Mononuclear cell (primary cell): ENCODE data around the gene TMEFF2. TPM values are rescaled to one million over a fixed set of nuclear protein-coding genes. Genes with fewer than 3 reads are reported as not detected.
"Not testable (repeated sequence)": the region's sequence is repeated elsewhere in the genome, so short reads cannot be mapped to it uniquely, and the experiment has no call there.

Source experiments
- H3K27me3 ChIP-seq: 2 replicates; pipeline ENCODE4 v1.6.0; 2011; ENCODE audit warnings: low read length, control low read depth; ENCODE audit not compliant: insufficient read depth
- H3K4me1 ChIP-seq: 2 replicates; pipeline ENCODE4 v1.5.1; 2011; ENCODE audit warnings: mild to moderate bottlenecking, low read length, control low read depth; ENCODE audit not compliant: insufficient read depth
- H3K4me3 ChIP-seq: 2 replicates; pipeline ENCODE4 v1.5.1; 2011; ENCODE audit warnings: mild to moderate bottlenecking, low read length, moderate library complexity
- H3K9me3 ChIP-seq: 2 replicates; pipeline ENCODE4 v1.5.1; 2011; ENCODE audit warnings: low read depth, mild to moderate bottlenecking, control low read depth, low read length
- total RNA-seq: library from RNA; depleted of rRNA; stranded (reverse); fragments of >200 nt; gene quantifications from one replicate; pipeline ENCODE4 v1.2.3, GENCODE V29; 2012

Gene TMEFF2
- total RNA-seq, 1 donor, result not detected

DNA sequence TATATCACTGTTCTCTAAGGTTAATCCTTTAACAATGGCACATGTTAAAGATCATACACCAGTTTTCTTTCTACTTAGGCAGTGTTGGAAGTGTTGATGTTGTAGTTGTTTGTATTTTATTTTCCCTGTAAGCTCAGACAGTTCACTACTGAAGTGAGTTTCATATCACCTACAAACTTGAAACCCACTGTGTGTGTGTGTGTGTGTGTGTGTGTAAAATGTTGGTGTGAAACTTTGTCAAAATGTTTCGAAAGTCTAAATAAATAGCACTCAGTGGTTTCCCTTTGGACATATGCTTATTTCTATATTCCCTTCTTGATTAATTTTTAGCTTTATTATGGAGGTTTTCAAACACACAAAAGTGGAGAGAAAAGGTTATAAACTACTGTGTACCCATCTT is 268.1 kb downstream of the TMEFF2 start:
- Histone ChIP-seq H3K4me1 (no peaks in the 10 kb centered on the region), H3K27me3 (no peaks in the 10 kb centered on the region), H3K4me3 (no peak overlapping the region)

DNA sequence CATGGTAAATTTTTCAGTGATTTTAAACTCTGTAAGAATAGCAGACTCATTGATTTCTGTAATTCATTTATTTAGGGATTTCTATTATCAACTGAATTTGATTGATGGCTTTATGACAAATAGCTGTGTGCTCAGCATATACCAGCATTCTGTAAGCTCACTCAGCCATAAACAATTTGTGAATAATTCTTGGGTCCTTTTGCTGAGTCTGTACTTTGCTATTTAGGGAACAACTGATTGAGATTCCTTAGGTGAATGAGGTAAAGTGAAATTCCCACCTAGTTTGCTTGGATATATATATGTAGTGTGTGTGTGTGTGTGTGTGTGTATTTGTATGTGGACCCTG is 271.1 kb downstream of the TMEFF2 start:
- Histone ChIP-seq H3K27me3 (no peaks in the 10 kb centered on the region), H3K4me3 (no peak overlapping the region), H3K9me3 (no peaks in the 10 kb centered on the region), H3K4me1 (no peaks in the 10 kb centered on the region)

More for the DNA sequence above, 268.1 kb downstream of the TMEFF2 start:
- H3K9me3 ChIP-seq, result no peaks in the 10 kb centered on the region

DNA sequence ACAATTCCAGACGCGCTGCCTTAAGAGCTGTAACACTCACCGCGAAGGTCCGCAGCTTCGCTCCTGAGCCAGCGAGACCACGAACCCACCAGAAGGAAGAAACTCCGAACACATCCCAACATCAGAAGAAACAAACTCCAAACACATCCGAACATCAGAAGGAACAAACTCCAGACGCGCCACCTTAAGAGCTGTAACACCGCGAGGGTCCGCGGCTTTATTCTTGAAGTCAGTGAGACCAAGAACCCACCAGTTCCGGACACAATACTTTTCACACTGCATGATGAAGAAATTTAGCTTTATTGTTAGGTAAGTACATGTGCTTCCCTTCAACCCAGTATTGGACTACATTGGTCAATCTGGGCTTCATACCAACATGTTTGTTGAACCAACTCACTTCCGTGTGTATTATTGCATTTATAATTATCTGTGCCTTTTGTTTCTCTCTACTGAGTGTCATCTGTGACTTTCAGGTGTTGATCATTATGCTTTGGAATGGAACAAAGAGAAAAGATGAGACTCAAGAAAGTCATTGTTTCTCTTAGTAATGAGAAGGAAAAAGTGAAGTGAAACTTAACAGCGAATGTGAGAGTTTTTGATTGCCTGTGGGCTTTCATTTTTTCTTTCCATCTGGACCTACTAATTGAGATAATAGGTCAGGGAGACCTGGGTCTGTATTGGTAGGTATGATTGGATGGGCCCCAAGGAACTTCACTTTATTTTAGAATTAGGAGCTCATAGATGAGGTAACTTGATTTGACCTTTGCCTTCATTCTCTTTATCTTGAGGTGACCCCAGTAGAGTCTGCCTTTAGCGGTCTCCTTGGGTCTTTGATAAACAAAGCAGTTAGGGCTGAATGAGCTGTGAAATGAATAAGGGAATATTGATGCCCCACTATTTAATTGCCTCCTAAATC is 271.7 kb downstream of the TMEFF2 start:
- H3K4me3 ChIP-seq, result no peak overlapping the region
- no peaks in the 10 kb centered on the region for H3K9me3 ChIP-seq
- no peaks in the 10 kb centered on the region for H3K27me3 ChIP-seq
- H3K4me1 ChIP-seq, result no peaks in the 10 kb centered on the region

DNA sequence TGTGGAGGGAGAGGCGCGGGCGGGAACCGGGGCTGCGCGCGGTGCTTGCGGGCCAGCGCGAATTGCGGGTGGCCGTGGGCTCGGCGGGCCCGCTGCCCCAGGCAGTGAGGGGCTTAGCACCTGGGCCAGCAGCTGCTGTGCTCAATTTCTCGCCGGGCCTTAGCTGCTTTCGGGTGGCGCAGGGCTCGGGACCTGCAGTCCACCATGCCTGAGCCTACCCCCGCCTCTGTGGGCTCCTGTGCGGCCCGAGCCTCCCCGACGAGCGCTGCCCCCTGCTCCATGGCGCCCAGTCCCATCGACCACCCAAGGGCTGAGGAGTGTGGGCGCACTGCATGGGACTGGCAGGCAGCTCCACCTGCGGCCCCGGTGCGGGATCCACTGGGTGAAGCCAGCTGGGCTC is 273.1 kb downstream of the TMEFF2 start:
- not testable (repeated sequence) for H3K27me3 ChIP-seq, H3K4me1 ChIP-seq, H3K9me3 ChIP-seq, H3K4me3 ChIP-seq

DNA sequence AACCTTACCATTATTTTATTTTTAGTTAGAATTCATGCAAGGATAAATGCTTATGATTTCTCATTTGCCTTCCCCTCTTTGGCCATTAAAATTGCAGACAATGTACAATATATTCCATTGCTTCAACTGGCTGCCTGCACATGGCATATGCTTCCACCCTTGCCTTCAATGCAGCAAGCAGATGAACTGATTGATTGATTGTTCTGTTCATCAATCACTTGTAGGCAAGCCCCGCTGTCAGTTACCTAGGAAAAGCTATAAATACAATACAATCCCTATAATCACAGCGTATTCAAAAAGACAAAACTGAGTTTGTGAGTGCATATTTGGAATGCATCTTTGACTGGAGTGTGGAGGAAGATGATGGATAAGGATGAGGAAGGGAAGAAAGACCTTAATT is 274.2 kb downstream of the TMEFF2 start:
- H3K4me3 ChIP-seq, result no peak overlapping the region
- no peaks in the 10 kb centered on the region for H3K4me1 ChIP-seq
- no peaks in the 10 kb centered on the region for H3K27me3 ChIP-seq
- H3K9me3 ChIP-seq, result no peaks in the 10 kb centered on the region

DNA sequence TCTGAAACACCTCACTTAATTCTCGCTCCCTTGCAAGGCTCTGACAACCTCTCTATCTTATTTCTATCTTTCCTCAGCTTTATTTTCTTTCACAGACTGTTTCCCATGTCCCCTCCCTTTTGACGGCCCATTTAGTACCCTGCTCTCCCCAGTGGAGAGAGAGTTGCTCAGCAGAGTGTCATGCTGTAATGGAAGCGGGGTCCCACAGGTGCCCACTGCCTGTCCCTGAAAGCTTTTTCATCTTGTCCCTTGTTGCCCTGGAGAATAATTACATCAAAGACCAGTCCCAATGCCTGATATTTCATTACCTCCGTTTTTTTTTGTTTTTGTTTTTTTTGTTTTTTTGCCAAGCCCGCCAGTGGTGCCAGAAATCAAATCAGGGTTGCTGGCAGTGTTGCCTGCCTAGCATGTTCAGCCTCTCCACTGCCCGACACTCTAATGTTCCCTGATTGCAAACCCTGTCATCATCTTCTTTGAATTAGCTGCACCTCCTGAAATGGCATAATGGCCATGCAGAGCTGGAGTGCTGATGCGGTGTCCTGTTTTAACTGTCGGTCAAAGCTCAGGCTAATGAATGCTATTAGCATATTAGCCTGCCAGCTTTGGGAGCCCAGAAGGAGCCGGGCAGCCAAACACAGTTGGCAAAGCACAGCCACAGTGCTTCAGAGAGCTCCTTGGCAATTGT is 276.6 kb downstream of the TMEFF2 start:
- no peaks in the 10 kb centered on the region for H3K27me3 ChIP-seq

DNA sequence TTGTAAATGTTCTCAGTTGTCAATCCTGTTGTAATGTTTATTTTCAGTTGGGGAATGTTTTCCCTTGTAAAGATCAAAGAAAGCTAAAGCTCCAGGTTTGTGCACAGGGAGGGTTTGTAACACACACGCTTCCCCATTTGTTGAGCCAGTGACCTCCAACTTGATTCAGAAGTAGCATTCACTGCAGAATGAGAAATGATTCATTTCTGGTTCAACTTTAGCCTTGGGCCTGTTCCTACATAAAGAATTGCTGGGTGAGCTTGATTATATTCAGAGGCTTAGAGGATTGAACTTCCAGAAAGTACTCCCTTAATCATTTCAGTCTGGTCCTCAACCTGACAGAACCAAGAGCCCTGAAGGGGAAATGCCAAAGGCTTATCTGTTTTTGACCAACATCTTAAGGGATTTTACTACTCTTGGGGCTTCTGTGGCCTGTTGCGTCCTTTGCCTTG is 277.3 kb downstream of the TMEFF2 start:
- Histone ChIP-seq H3K4me3 (no peak overlapping the region), H3K4me1 (no peaks in the 10 kb centered on the region), H3K9me3 (no peaks in the 10 kb centered on the region), H3K27me3 (no peaks in the 10 kb centered on the region)

More for the DNA sequence above, 276.6 kb downstream of the TMEFF2 start:
- Histone ChIP-seq H3K9me3 (no peaks in the 10 kb centered on the region), H3K4me3 (no peak overlapping the region), H3K4me1 (no peaks in the 10 kb centered on the region)

DNA sequence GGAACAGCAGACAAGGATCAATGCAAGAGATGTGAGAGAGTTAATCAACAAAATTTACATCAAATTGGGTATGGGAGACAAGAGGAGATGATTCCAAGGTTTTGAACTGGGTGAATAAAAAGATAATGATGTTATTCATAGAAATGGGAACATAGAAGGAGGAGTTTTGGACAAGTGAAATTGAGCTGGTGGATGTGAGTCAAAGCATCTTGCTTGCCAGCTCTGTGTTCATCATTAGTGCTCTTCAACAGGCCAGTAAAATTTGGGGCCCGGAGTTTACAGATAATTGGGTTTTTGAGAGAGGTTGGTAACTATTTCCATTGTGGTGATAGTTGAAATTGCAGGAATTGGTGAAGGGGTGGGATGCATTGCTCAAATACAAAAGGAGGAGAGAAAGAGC is 277.9 kb downstream of the TMEFF2 start:
- no peaks in the 10 kb centered on the region for H3K9me3 ChIP-seq
- H3K27me3 ChIP-seq, result no peaks in the 10 kb centered on the region
- H3K4me3 ChIP-seq, result no peak overlapping the region
- H3K4me1 ChIP-seq, result no peaks in the 10 kb centered on the region

DNA sequence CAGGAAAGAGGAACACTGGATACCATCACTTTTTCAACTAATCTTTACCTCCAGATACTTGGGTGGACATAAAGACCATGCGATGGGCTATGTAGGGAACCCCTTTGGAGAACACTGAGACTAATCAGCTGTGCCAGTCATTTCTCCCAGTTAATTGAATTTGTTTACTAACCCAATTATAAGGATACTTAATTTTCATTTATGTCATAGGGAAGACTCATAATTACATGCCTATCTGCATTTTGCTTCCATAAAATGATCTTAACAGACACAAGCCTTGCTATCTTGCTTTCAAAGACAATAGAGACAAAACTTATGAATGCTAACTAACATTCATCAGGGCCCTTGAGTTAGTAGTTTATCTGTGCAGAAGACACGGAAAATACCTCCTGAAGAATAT is 279.0 kb downstream of the TMEFF2 start:
- no peaks in the 10 kb centered on the region for H3K4me1 ChIP-seq
- no peaks in the 10 kb centered on the region for H3K27me3 ChIP-seq
- no peak overlapping the region for H3K4me3 ChIP-seq
- H3K9me3 ChIP-seq, result no peaks in the 10 kb centered on the region

DNA sequence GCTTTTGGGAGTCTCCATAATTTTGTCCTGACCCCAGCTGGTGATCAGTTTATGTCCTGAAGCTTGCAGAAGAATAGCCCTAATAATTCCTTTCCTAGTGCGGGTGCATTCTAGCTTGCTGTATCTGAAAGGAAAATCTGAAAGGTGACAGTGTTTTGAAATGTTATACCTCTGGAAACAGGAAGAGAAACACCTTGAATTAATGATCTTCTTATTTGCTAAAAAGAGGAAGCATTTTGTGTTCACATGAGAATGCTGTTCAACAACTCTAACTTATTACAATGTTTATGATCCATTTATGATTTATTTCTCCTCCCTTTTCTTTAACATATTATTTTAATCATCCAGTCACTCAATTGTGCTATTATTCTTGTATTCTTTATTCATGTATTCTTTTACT is 280.9 kb downstream of the TMEFF2 start:
- Histone ChIP-seq H3K9me3 (no peaks in the 10 kb centered on the region), H3K27me3 (no peaks in the 10 kb centered on the region), H3K4me3 (no peak overlapping the region), H3K4me1 (no peaks in the 10 kb centered on the region)

DNA sequence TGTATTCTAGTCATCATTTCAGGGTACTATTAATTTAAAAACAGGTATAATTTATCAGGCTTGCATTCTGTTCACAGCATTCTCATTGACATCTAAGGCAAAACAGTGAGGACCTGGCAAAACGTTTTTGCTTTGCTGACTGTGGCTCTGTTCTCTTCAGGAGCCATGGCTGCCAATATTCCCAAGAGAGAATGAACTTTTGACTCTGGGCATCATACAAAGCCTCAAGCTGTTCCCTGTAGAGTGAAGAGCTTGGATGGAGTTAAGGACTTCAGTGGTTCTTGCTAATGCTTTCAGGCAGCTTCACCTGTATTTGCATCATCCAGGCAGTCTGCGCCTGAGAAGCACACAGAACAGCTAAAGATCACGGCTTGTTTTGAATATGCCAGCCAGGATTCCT is 282.0 kb downstream of the TMEFF2 start:
- H3K27me3 ChIP-seq, result no peaks in the 10 kb centered on the region
- H3K4me3 ChIP-seq, result no peak overlapping the region
- H3K9me3 ChIP-seq, result no peaks in the 10 kb centered on the region
- H3K4me1 ChIP-seq, result no peaks in the 10 kb centered on the region

DNA sequence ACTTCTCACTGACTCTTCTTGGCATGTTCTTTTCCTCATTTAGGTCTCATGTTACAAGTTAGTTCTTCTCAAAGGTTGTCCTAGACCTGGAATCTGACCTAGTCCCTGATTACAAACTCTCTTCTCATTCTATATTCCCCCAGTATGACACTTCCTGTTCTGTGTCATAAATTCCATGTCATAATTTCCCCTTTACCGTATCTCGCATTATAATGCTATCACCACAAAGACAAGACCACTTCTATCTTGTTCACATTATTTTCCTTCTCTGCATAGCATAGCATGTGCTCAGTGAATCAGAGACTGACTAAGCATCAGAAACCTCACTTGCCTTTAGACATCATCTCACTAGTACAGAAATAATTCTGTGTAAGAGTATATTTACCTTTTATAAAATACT is 284.2 kb downstream of the TMEFF2 start:
- no peaks in the 10 kb centered on the region for H3K27me3 ChIP-seq
- no peaks in the 10 kb centered on the region for H3K4me1 ChIP-seq
- H3K9me3 ChIP-seq, result no peaks in the 10 kb centered on the region
- H3K4me3 ChIP-seq, result no peak overlapping the region

DNA sequence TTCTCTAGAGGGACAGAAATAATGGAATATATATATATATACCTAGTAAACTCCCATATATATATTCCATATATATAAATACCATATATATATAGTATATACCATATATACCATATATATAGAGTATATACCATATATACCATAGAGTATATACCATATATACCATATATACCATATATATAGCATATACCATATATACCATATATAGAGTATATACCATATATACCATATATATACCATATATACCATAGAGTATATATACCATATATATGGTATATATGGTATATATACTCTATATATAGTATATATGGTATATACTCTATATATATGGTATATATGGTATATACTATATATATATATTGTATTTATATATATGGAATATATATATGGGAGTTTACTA is 285.9 kb downstream of the TMEFF2 start:
- no peak overlapping the region for H3K4me3 ChIP-seq

DNA sequence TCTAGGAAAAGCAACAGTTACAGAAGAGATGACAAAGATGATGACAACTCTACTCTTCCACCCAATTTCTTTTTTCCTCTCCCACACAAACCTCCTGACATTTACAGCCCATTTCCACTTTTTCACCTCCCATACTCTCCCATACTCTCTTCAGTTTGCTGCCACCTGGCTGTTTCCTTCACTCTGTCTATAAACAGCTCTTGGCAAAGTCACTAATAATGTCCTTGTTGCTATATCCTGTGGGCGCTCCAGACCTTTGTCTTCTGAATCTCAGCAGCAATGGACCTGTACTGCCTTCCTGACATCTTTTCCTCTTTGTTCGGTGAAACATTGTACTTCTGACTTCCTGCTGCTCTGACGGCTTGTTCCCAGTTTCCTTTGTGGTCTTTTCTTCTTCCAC is 287.2 kb downstream of the TMEFF2 start:
- no peaks in the 10 kb centered on the region for H3K9me3 ChIP-seq
- H3K4me1 ChIP-seq, result no peaks in the 10 kb centered on the region
- H3K4me3 ChIP-seq, result no peak overlapping the region
- no peaks in the 10 kb centered on the region for H3K27me3 ChIP-seq

More for the DNA sequence above, 285.9 kb downstream of the TMEFF2 start:
- Histone ChIP-seq H3K27me3 (no peaks in the 10 kb centered on the region), H3K4me1 (no peaks in the 10 kb centered on the region), H3K9me3 (no peaks in the 10 kb centered on the region)

DNA sequence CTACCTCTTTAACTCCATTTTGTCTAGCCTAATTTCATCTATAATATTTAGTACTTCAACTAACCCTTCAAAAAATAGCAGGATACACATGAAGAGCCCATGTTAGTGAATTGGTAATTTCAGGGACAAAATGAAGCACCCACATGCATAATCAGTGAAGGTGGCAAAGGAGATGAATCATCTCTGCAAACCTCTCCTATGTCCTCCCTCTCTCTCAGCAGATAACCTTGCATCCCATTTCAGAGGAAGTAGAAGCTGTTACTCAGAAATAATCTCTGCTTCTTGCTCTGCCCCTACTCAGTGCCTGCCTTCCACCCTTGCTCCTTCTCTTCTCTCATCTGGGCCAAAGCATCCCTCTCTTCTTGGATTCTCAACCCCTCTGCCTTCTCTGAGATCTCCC is 287.6 kb downstream of the TMEFF2 start:
- no peak overlapping the region for H3K4me3 ChIP-seq
- no peaks in the 10 kb centered on the region for H3K4me1 ChIP-seq
- no peaks in the 10 kb centered on the region for H3K9me3 ChIP-seq
- no peaks in the 10 kb centered on the region for H3K27me3 ChIP-seq

DNA sequence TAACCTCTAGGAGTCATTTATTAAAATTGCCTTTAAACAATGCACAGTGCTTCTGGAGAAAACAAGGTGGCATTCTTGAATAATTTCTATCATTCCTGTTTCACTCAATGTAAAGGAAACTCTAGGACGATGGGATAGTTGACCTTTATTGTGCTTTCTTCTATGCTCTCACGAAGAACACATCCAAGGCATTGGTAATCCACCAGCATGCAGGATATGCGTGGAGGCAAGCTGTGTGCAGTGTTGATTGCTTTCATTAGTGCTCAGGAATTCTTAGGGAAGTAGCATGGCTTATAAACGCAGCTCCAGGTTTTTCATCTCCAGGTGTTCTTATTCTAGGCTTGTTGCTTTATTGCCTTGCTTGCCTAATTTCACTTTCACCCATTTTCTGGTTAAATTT is 289.4 kb downstream of the TMEFF2 start:
- Histone ChIP-seq H3K27me3 (no peaks in the 10 kb centered on the region), H3K4me3 (no peak overlapping the region)

More for the DNA sequence above, 289.4 kb downstream of the TMEFF2 start:
- no peaks in the 10 kb centered on the region for H3K9me3 ChIP-seq
- no peaks in the 10 kb centered on the region for H3K4me1 ChIP-seq
